Measurements from ENCODE around the gene SYNPR. TPM values are rescaled to one million over a fixed set of nuclear protein-coding genes. Genes with fewer than 3 reads are reported as not detected.

The SYNPR gene
- total RNA-seq, 1 donor from 2014 or later = not detected

DNA sequence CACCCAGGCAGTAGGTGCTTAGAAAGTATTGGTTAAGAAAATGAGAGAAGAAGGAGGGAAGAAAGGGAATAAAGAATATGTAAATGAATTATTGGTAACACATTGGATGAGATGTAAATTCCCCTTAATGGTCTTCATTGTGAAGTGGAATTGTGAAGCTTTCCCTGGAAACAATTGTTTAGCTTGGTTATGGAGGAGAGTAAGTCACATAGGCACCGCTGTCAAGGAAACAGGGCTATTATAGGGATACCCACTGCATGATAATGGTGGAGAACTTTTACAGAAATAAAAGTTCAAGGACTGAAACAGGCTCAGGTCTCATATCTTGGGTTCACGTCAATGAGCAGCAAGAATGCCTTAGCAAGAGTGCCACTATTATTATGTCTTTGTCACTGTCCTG is 9.5 kb downstream of the SYNPR start:
- no peak overlapping the region for H3K4me3 Mint-ChIP-seq (ENCODE audit: unreplicated experiment)
- no peaks in the 10 kb centered on the region for H3K9me3 Mint-ChIP-seq (ENCODE audit: unreplicated experiment)
- TF ChIP-seq CTCF (IDR thresholded peaks at IDR 0.05; ENCODE audit: unreplicated experiment) = no peak
- no peak for DNase-seq (ENCODE audit: low spot score)
- no peak overlapping the region for H3K27ac Mint-ChIP-seq (ENCODE audit: unreplicated experiment)
- no peaks in the 10 kb centered on the region for H3K4me1 Mint-ChIP-seq (ENCODE audit: unreplicated experiment)
- no peaks in the 10 kb centered on the region for H3K27me3 Mint-ChIP-seq (ENCODE audit: unreplicated experiment)
- no peaks in the 10 kb centered on the region for H3K36me3 Mint-ChIP-seq (ENCODE audit: low read depth, unreplicated experiment)

- no peak for DNase-seq (ENCODE audit: low spot score)
- no peaks in the 10 kb centered on the region for H3K27me3 Mint-ChIP-seq (ENCODE audit: unreplicated experiment)
- H3K4me3 Mint-ChIP-seq (ENCODE audit: unreplicated experiment) = no peak overlapping the region
- TF ChIP-seq CTCF (IDR thresholded peaks at IDR 0.05; ENCODE audit: unreplicated experiment) = no peak
- no peaks in the 10 kb centered on the region for H3K36me3 Mint-ChIP-seq (ENCODE audit: low read depth, unreplicated experiment)
- H3K27ac Mint-ChIP-seq (ENCODE audit: unreplicated experiment) = no peak overlapping the region
- H3K4me1 Mint-ChIP-seq (ENCODE audit: unreplicated experiment) = no peaks in the 10 kb centered on the region
- no peaks in the 10 kb centered on the region for H3K9me3 Mint-ChIP-seq (ENCODE audit: unreplicated experiment)
Measured at GRCh38 chr3:63290686-63291085, 12.6 kb downstream of the SYNPR start.

DNA sequence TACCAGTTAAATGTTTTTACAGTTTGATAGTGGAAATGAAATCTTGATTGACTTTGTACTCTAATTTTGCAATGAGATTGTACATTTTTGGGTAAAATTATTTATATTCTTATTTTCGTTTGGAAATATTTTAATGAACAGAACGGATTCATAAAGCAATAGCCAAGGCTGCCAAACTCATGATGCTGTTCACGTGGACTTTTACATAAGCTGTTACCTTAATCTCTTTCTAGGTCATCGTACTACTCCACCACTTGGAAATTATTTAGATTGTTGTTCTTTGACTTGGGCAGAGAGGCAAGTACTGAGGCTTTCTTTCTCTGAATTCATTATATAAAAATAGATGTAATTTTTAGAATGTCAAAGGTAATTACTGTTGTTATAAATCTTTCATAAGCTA is 16.2 kb downstream of the SYNPR start:
- TF ChIP-seq CTCF (IDR thresholded peaks at IDR 0.05; ENCODE audit: unreplicated experiment) = no peak
- H3K27ac Mint-ChIP-seq (ENCODE audit: unreplicated experiment) = no peak overlapping the region

GRCh38 chr3:63295356-63295755 is 17.2 kb downstream of the SYNPR start:
- H3K9me3 Mint-ChIP-seq (ENCODE audit: unreplicated experiment) = no peaks in the 10 kb centered on the region
- H3K4me3 Mint-ChIP-seq (ENCODE audit: unreplicated experiment) = no peak overlapping the region
- no peaks in the 10 kb centered on the region for H3K27me3 Mint-ChIP-seq (ENCODE audit: unreplicated experiment)

More for the DNA sequence above, 16.2 kb downstream of the SYNPR start:
- no peaks in the 10 kb centered on the region for H3K27me3 Mint-ChIP-seq (ENCODE audit: unreplicated experiment)
- H3K4me3 Mint-ChIP-seq (ENCODE audit: unreplicated experiment) = no peak overlapping the region
- no peak for DNase-seq (ENCODE audit: low spot score)
- H3K9me3 Mint-ChIP-seq (ENCODE audit: unreplicated experiment) = no peaks in the 10 kb centered on the region
- no peaks in the 10 kb centered on the region for H3K36me3 Mint-ChIP-seq (ENCODE audit: low read depth, unreplicated experiment)
- H3K4me1 Mint-ChIP-seq (ENCODE audit: unreplicated experiment) = no peaks in the 10 kb centered on the region

GRCh38 chr3:63295806-63296205 is 17.7 kb downstream of the SYNPR start:
- Mint-ChIP-seq H3K4me1 (ENCODE audit: unreplicated experiment) (no peaks in the 10 kb centered on the region), H3K27me3 (ENCODE audit: unreplicated experiment) (no peaks in the 10 kb centered on the region), H3K36me3 (ENCODE audit: low read depth, unreplicated experiment) (no peaks in the 10 kb centered on the region), H3K27ac (ENCODE audit: unreplicated experiment) (no peak overlapping the region), H3K9me3 (ENCODE audit: unreplicated experiment) (no peaks in the 10 kb centered on the region), H3K4me3 (ENCODE audit: unreplicated experiment) (no peak overlapping the region)
- TF ChIP-seq CTCF (IDR thresholded peaks at IDR 0.05; ENCODE audit: unreplicated experiment) = no peak
- DNase-seq (ENCODE audit: low spot score) = no peak

More at GRCh38 chr3:63295356-63295755, 17.2 kb downstream of the SYNPR start:
- DNase-seq (ENCODE audit: low spot score) = no peak
- Mint-ChIP-seq H3K27ac (ENCODE audit: unreplicated experiment) (no peak overlapping the region), H3K4me1 (ENCODE audit: unreplicated experiment) (no peaks in the 10 kb centered on the region), H3K36me3 (ENCODE audit: low read depth, unreplicated experiment) (no peaks in the 10 kb centered on the region)
- TF ChIP-seq CTCF (IDR thresholded peaks at IDR 0.05; ENCODE audit: unreplicated experiment) = no peak

Data from endothelial cell (in vitro differentiated cells).